ENCODE measurements around the gene PKN2.

DNA sequence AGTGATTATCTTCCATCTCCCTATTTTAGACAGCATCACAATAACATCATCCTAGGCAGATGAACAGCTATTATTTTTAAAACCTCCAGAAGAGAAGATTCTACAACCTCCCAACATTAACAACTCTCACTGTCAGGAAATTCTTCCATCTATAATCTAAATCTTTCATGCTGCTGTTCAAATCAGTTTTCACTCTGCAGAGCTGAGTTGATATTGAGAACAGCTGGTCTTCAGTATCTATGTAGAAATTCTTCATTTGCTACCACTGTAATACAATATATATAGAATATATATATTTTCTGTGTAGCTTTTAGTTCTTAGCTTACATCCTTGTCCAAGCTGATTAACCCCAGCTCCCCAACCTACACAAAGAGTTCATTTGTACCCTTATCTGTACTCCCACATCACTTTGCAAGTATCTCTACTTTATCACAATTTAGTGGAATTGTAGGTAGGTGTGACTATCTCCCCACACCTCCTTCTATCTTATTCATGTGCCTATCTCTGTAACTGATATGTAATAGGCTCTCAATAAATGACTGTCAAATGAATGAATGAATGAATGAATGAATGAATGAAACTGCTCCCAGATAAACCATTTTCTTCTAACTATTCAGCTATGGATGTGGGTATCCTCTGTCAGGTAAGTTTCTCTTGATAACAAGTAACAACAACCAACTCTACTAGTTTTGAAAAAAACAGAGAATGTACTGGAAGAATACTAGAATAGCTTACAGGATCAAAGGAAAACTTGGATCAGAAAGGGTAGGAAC, 37.4 kb upstream of the PKN2 start:
- TF ChIP-seq, protein P1, sequence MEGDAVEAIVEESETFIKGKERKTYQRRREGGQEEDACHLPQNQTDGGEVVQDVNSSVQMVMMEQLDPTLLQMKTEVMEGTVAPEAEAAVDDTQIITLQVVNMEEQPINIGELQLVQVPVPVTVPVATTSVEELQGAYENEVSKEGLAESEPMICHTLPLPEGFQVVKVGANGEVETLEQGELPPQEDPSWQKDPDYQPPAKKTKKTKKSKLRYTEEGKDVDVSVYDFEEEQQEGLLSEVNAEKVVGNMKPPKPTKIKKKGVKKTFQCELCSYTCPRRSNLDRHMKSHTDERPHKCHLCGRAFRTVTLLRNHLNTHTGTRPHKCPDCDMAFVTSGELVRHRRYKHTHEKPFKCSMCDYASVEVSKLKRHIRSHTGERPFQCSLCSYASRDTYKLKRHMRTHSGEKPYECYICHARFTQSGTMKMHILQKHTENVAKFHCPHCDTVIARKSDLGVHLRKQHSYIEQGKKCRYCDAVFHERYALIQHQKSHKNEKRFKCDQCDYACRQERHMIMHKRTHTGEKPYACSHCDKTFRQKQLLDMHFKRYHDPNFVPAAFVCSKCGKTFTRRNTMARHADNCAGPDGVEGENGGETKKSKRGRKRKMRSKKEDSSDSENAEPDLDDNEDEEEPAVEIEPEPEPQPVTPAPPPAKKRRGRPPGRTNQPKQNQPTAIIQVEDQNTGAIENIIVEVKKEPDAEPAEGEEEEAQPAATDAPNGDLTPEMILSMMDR (conservative IDR thresholded peaks at IDR 0.05; ENCODE audit: low read length): no peak
- TF ChIP-seq EZH2phosphoT487 (IDR thresholded peaks at IDR 0.05; ENCODE audit: borderline replicate concordance): no peak
